RWPE2 (cell line): ENCODE results near the gene OGDHL.

Source experiments
- ATAC-seq: fragments of 200-7000 bp; cut with Tn5 transposase; 3 replicates; pipeline ENCODE4 v1.9.1; 2021; ENCODE audit warnings: low read depth
- DNase-seq: peaks from one replicate; pipeline ENCODE4 v3.0.0-alpha.2; 2020; ENCODE audit warnings: low spot score
- H3K27ac ChIP-seq: fragments of 450-650 bp; 2 replicates; pipeline ENCODE4 v1.5.1; 2017; ENCODE audit warnings: mild to moderate bottlenecking; ENCODE audit not compliant: poor library complexity, severe bottlenecking
- H3K27me3 ChIP-seq: fragments of 250-450 bp; sonication (Bioruptor Pico); 2 replicates; pipeline ENCODE4 v1.5.1; 2021; ENCODE audit warnings: mild to moderate bottlenecking, moderate library complexity; ENCODE audit not compliant: insufficient read depth, poor library complexity, severe bottlenecking
- H3K36me3 ChIP-seq: fragments of 250-450 bp; sonication (Bioruptor Pico); 2 replicates; pipeline ENCODE4 v1.5.1; 2020; ENCODE audit warnings: low read depth, mild to moderate bottlenecking, moderate library complexity
- H3K4me1 ChIP-seq: fragments of 250-450 bp; sonication (Bioruptor Pico); 2 replicates; pipeline ENCODE4 v1.5.1; 2021; ENCODE audit warnings: mild to moderate bottlenecking, moderate library complexity; ENCODE audit not compliant: insufficient read depth, poor library complexity, severe bottlenecking
- H3K4me3 ChIP-seq: fragments of 250-450 bp; sonication (Bioruptor Pico); 2 replicates; pipeline ENCODE4 v1.5.1; 2021; ENCODE audit warnings: mild to moderate bottlenecking, moderate library complexity; ENCODE audit not compliant: severe bottlenecking
- H3K9me3 ChIP-seq: fragments of 250-450 bp; sonication (Bioruptor Pico); 2 replicates; pipeline ENCODE4 v1.5.1; 2021; ENCODE audit warnings: mild to moderate bottlenecking, moderate library complexity; ENCODE audit not compliant: severe bottlenecking
- TF ChIP-seq, protein P1 (sequence below): fragments of 450-650 bp; IDR thresholded peaks from one replicate; pipeline ENCODE4 v1.5.1; 2017; ENCODE audit warnings: mild to moderate bottlenecking, moderate library complexity; ENCODE audit not compliant: poor library complexity, severe bottlenecking

OGDHL gene

DNA sequence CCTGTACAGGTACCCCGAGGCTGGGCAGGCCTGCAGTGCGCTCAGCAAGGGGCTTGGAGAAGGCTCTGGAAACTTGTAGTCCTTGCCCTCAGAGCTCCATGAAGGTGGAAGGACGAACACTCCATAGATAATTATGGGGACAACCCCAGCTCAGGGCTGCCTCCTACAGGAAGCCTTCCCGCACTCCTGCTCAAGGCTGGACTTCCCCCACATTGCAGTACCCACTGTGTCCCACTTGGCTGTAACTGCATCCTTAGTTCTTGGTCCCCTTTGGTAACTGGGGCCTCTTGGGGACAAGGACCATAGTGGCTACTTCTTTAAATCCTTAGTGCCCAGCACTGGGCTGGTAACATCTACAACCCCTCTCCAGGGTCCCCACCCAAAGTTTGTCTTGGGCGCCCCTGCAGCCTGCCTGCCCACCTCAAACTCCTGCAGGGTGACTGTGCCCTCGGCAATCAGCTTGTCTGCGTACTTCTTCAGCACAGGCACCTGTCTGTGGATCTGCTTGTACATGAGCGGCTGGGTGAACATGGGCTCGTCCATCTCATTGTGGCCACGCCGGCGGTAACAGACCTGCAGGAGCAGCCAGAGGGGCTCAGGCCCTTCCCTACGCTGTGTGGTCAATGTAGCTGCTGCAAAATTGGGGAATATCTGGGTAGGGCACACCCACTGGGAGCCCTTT, 17.1 kb downstream of the OGDHL start:
- Histone ChIP-seq H3K4me3 (no peak overlapping the region), H3K27ac (no peak overlapping the region), H3K36me3 (no peaks in the 10 kb centered on the region), H3K27me3 (no peaks in the 10 kb centered on the region), H3K4me1 (no peaks in the 10 kb centered on the region), H3K9me3 (no peaks in the 10 kb centered on the region)
- ATAC-seq (no peak), DNase-seq (no peak)
- TF ChIP-seq, protein P1, sequence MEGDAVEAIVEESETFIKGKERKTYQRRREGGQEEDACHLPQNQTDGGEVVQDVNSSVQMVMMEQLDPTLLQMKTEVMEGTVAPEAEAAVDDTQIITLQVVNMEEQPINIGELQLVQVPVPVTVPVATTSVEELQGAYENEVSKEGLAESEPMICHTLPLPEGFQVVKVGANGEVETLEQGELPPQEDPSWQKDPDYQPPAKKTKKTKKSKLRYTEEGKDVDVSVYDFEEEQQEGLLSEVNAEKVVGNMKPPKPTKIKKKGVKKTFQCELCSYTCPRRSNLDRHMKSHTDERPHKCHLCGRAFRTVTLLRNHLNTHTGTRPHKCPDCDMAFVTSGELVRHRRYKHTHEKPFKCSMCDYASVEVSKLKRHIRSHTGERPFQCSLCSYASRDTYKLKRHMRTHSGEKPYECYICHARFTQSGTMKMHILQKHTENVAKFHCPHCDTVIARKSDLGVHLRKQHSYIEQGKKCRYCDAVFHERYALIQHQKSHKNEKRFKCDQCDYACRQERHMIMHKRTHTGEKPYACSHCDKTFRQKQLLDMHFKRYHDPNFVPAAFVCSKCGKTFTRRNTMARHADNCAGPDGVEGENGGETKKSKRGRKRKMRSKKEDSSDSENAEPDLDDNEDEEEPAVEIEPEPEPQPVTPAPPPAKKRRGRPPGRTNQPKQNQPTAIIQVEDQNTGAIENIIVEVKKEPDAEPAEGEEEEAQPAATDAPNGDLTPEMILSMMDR, result no peak

GRCh38 chr10:49744091-49744685, 17.9 kb downstream of the OGDHL start:
- ATAC-seq (no peak), DNase-seq (peak; percentile 57)
- Histone ChIP-seq H3K4me1 (no peaks in the 10 kb centered on the region), H3K27me3 (no peaks in the 10 kb centered on the region), H3K4me3 (no peak overlapping the region), H3K36me3 (no peaks in the 10 kb centered on the region), H3K27ac (no peak overlapping the region), H3K9me3 (no peaks in the 10 kb centered on the region)
- TF ChIP-seq, protein P1, result no peak

DNA sequence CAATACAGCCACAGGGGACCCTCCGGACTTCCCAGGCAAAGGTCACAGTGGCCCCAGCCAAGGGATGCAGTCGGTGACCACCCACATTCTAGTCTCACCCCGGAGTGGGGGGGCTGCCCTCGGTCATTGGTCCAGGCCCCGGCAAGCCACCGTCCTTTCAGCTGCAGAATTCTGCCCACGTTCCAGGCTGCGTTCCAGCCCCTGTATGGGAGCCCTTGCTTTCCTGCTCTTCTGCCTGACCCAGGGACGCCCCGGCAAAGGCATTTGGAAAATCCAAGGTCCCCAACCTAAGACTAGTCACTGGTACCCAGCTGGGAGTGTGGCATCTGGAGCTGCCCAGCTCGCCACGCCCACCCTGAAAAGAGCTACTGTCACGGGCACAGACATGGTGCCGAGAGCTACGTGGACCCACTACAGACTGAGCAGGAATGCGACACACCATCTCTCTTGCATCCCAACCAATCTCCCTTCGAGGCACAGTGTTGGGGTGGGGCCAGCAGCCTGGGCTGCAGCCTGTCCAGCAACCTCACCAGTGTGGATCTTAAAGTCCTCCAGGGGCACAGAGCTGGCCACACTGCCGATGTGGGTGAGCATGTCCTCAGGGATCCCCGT, 18.6 kb downstream of the OGDHL start:
- H3K9me3 ChIP-seq, result no peaks in the 10 kb centered on the region
- no peak overlapping the region for H3K4me3 ChIP-seq
- H3K36me3 ChIP-seq, result no peaks in the 10 kb centered on the region
- no peaks in the 10 kb centered on the region for H3K4me1 ChIP-seq
- H3K27me3 ChIP-seq, result no peaks in the 10 kb centered on the region
- H3K27ac ChIP-seq, result no peak overlapping the region
- DNase-seq (peak; percentile 51), ATAC-seq (no peak)
- TF ChIP-seq, protein P1, result no peak

GRCh38 chr10:49742683-49743463, 19.2 kb downstream of the OGDHL start:
- Histone ChIP-seq H3K4me1 (no peaks in the 10 kb centered on the region), H3K27me3 (no peaks in the 10 kb centered on the region), H3K9me3 (no peaks in the 10 kb centered on the region), H3K4me3 (no peak overlapping the region), H3K36me3 (no peaks in the 10 kb centered on the region), H3K27ac (no peak overlapping the region)
- no peak for ATAC-seq
- DNase-seq, result peak; percentile 47
- TF ChIP-seq, protein P1, result no peak
